ENCODE results near the gene ADAM19.
"Not testable (repeated sequence)": the region's sequence is repeated elsewhere in the genome, so short reads cannot be mapped to it uniquely, and the experiment has no call there.

ADAM19 gene

GRCh38 chr5:157463081-157463480 is 112.5 kb downstream of the ADAM19 start:
- DNase-seq (ENCODE audit: low read depth) = no peak

- no peak for DNase-seq (ENCODE audit: low read depth)
Measured at GRCh38 chr5:157460921-157461792, 114.4 kb downstream of the ADAM19 start.

DNA sequence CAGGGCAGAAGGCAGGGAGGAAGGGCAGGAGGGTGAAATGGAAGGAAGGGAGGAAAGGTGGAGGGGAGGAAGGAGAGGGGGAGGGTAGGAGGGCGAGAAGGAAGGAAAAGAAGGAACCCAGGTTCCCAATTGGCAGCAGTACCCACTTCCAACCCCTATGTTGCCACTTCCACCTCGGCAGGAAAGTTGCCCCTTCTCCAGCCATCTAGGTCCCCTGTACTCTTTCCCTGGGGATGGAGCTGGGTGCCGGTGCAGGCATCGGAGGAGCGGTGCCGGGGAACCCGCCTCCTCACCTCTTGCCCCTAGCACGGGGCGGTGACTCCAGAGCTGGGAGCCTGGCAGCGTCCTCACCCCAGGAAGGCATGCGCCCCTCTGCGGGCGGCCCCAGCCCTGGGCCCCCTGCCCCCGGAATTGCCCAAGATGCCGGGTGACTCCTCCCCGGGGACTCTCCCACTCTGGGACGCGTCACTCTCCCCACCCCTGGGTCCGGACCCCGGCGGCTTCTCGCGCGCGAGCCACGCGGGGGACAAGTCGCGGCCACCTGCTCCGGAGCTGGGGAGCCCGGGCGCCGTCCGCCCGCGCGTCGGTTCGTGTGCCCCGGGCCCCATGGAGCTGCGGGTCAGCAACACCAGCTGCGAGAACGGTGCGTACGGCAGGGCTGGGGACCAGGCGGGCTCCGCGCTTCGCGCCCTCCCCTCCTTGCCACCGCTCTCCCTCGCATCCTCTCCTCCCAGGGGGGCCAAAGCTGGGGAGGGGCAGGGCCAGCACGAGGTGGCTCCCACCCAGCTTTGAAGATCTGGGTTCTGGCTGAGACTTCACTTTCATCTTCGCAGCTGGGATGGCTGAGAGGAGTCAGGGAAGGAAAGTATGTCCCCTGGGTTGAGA is 115.6 kb downstream of the ADAM19 start, which contains the start of gene NIPAL4:
NIPAL4 (plus strand) TSS at position 499 of the 885 bp plus-strand sequence; CDS start at position 607, 108 bp downstream.
- DNase-seq (ENCODE audit: low read depth) = no peak

DNA sequence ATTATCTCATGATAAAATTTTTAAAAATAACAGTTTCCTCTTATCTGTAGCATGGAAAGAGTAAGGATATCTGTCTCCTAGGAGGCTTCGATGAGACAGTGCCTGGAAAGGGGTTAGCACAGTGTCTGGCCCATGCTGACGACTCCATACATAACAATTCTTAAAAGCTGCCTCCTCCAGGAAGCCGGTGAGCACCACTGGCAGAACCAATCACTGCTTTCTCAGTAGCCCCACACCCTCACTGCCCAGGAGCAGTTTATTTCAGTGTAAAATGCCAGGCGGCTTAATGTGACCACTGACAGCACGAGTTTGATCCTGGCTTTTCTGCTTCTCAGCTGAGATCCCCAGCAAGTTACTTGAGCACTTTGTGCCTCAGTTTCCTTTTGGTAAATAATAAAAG is 116.7 kb downstream of the ADAM19 start:
- DNase-seq (ENCODE audit: low read depth) = no peak

- no peak for DNase-seq (ENCODE audit: low read depth)
Measured at GRCh38 chr5:157457391-157457790, 118.2 kb downstream of the ADAM19 start.

GRCh38 chr5:157456301-157456700 is 119.3 kb downstream of the ADAM19 start:
- no peak for DNase-seq (ENCODE audit: low read depth)

DNA sequence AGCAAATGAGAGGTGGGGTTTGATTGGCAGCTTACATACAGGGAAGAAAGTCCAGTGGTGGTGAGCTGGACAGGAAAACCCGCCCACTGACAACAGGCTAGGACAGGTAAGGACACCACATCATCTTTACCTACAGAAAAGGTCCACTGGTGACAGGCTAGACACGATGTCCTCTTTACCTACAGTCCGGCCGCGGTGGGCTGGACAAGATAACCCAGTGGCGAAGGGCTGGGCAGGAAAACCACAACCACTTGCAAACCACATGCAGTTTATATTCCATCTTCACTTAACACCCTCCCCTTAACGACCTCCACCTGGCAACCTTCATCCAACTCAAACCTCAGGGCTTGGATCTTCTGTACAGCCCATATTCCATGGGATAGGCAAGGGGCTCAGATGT is 120.5 kb downstream of the ADAM19 start:
- no peak for DNase-seq (ENCODE audit: low read depth)

- DNase-seq (ENCODE audit: low read depth) = no peak
Measured at GRCh38 chr5:157454273-157454672, 121.3 kb downstream of the ADAM19 start.

DNA sequence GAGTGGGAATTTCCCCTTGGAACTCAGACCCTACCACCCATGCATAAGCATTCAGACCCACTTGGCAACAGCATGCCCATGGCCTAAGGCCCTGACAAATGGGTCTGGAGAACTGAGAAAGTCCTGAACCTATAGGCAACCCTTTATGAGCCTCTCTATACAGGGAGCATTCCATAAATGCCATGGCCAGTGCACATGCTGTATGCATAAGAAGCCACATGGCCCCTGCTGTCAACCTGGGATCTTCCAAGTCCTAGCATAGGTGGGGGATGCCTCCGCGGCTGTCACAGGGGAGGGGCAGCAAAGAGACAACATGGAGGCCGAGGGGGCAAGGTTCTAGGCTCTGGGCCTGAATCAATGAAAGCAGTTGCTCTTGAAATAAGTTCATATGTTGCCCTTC is 123.8 kb downstream of the ADAM19 start:
- DNase-seq (ENCODE audit: low read depth) = no peak

DNA sequence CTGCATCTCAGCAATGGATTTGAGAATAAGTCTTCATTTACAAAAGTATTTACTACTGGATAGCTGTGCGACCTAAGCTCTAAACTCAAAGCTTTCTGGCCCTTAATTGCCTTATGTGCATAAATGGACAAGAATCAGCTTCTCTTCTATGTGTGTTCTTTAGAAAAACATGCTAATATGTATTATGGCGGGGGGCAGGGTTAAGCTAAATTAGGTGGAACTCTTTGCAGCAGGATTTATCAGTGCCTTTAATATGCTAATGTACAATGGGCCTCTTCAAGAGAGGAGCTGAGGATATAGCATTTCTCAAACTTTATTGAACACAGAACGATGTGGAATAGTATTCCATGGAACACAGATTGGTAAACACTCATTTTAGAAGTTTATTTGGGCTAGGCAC is 125.6 kb downstream of the ADAM19 start:
- no peak for DNase-seq (ENCODE audit: low read depth)

DNA sequence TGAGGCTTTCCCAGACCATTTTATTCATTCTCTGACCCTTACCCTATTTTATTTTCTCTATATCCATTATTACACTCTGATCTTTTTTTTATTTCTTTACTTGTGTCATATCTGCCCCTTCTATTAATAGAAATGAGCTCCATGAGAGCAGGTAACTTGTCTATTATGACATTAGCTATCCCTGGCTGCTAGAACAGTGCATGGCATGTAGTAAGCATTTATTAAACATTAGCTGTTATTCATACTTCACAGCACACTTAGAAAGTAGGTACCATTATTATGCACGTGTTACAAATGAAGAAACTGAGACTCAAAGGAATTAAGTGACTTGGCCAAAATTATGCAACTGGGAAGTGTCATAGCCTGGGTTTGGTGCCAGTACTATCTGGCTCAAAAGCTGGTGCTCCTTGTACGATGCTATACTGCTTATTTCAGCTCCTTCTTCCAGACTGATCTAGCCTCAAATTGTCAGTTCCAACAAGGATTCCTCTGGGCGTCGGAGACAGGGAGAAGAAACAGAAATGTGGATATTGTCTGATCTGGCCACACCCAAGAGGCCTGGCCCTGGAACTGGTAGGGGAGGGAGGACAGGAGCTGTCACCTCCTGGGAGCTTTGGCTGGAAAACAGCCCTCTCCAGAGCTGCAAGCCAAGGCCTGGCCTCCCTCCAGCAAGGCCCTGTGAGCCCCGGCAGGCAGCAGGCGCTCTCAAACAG is 126.4 kb downstream of the ADAM19 start:
- no peak for DNase-seq (ENCODE audit: low read depth)

- no peak for DNase-seq (ENCODE audit: low read depth)
Measured at GRCh38 chr5:157447201-157447637, 128.4 kb downstream of the ADAM19 start.

DNA sequence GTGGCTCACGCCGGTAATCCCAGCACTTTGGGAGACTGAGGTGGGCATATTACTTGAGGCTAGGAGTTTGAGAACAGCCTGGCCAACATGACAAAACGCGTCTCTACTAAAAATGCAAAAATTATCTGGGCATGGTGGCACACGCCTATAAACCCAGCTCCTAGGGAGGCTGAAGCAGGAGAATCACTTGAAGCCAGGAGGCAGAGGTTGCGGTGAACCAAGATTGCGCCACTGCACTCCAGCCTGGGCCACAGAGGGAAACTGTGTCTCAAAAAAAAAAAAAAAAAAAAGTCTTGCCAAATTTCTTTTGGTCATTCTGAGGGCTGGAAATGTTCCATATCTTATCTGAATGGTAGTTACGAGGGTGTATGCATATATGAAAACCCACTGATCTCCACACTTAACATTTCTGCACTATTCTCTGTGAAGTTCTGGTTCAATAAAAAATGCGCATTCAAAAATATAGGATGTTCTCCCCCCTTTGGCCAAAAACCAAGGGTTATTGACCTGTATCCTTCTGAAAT is 129.1 kb downstream of the ADAM19 start:
- DNase-seq (ENCODE audit: low read depth) = no peak

DNA sequence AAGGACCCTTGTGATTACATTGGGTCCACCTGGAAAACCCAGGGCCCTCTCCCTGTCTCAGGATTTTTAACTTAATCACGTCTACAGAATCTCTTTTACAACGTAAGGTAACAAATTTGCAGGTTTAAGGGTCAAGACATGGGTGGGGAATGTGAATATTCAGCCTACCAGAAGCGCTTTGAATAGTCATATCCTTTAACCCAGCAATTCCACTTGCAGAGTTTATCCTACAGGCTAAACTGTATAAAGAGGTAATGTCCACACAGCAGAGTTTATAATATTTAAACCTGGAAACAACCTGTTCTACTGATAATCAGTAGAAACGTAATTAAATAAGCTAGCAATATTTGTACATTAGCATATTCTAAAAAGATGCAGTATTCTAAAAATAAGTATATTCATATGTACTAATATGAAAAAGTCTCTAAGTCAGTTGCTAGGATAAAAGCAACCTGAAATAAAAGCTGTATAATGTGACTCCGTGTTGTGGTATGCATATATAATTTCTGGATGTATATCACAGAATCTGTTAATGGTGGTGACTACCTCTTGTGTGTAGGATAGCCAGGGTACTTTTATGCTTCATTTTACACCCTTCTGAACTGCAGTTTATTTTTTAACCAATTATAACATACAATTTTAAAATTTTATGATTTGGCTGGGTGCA is 129.7 kb downstream of the ADAM19 start:
- no peak for DNase-seq (ENCODE audit: low read depth)

GRCh38 chr5:157444224-157444623 is 131.4 kb downstream of the ADAM19 start:
- no peak for DNase-seq (ENCODE audit: low read depth)

DNA sequence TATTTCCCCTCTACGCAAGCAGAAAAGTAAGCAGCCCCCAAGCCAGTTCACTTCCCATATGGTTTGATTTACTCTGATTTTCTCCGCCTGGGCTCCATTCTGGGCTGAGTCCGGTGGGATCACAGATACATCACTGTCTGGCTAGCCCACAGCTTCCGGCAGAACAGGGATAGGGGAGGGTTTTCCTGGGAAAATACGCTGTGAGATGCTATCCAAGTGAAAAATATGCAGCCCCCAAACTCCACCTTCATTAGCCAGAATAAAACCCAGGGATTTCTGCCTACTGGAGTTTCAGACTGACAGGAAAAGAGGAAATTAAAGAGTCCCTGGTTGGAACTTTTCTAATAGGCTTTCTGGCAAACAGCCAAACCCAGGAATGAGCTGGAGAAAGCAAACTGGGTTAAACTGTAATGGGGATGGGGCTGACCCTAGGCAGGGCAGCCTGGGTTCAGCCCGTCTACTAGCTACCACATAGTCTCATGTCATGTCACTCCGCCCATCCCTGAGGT is 132.5 kb downstream of the ADAM19 start:
- DNase-seq (ENCODE audit: low read depth) = no peak

- no peak for DNase-seq (ENCODE audit: low read depth)
Measured at GRCh38 chr5:157434096-157434495, 141.5 kb downstream of the ADAM19 start.

DNA sequence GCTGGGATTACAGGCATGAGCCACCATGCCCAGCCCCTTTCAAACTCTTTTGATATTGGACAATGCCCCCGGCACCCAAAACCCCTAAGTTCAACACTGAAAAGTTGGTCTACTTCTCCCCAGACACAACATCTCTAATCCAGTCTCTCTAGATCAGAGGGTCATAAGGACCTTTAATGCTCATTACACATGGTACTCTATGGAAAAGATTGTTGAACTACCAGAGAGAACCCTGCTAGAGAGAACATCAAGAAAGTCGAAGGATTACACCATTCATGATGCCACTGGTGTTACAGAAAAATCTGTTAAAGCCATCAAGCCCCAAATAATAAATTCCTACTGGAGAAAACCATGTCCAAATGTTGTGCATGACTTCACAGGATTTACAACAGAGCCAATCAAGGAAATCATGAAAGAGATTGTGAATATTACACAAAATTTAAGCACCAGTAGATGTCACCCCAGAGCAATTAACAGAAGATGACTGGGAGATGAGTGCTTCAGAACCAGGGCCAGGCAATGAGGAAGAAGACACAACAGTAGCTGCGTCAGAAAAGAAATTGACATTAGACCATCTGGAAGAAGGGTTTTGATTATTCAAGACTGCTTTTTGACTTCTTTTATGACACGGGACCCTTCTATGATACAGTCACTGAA is 143.9 kb downstream of the ADAM19 start:
- DNase-seq (ENCODE audit: low read depth) = peak; percentile 71

DNA sequence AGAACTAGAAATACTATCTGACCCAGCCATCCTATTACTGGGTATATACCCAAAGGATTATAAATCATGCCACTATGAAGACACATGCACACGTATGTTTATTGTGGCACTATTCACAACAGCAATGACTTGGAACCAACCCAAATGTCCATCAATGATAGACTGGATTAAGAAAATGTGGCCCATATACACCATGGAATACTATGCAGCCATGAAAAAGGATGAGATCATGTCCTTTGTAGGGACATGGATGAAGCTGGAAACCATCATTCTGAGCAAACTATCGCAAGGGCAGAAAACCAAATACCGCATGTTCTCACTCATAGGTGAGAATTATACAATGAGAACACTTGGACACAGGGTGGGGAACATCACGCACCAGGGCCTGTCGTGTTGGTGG is 145.7 kb downstream of the ADAM19 start:
- DNase-seq (ENCODE audit: low read depth) = not testable (repeated sequence)
